ENCODE data around the gene CFAP47. TPM values are rescaled to one million over a fixed set of nuclear protein-coding genes. Genes with fewer than 3 reads are reported as not detected.

The CFAP47 gene
- total RNA-seq, 1 donor from 2014 or later = 0.17 TPM

- no peak for TF ChIP-seq CTCF (IDR thresholded peaks at IDR 0.05; ENCODE audit: partially characterized antibody, unreplicated experiment)
- Mint-ChIP-seq H3K36me3 (ENCODE audit: unreplicated experiment) (no peaks in the 10 kb centered on the region), H3K4me1 (ENCODE audit: low read depth, unreplicated experiment) (no peaks in the 10 kb centered on the region), H3K4me3 (ENCODE audit: unreplicated experiment) (no peak overlapping the region), H3K27ac (ENCODE audit: unreplicated experiment) (no peak overlapping the region), H3K27me3 (ENCODE audit: unreplicated experiment) (no peaks in the 10 kb centered on the region), H3K9me3 (ENCODE audit: unreplicated experiment) (no peaks in the 10 kb centered on the region)
- DNase-seq = no peak
These were observed 464.0 kb downstream of the CFAP47 start for GRCh38 chrX:36383495-36383894.

- DNase-seq = no peak
- Mint-ChIP-seq H3K9me3 (ENCODE audit: unreplicated experiment) (no peaks in the 10 kb centered on the region), H3K27ac (ENCODE audit: unreplicated experiment) (no peak overlapping the region), H3K4me1 (ENCODE audit: low read depth, unreplicated experiment) (no peaks in the 10 kb centered on the region), H3K36me3 (ENCODE audit: unreplicated experiment) (no peaks in the 10 kb centered on the region), H3K4me3 (ENCODE audit: unreplicated experiment) (no peak overlapping the region), H3K27me3 (ENCODE audit: unreplicated experiment) (no peaks in the 10 kb centered on the region)
- no peak for TF ChIP-seq CTCF (IDR thresholded peaks at IDR 0.05; ENCODE audit: partially characterized antibody, unreplicated experiment)
These were observed 469.4 kb downstream of the CFAP47 start for GRCh38 chrX:36388901-36389300.

GRCh38 chrX:36401774-36402173 is 482.2 kb downstream of the CFAP47 start:
- Mint-ChIP-seq H3K27ac (ENCODE audit: unreplicated experiment) (no peak overlapping the region), H3K9me3 (ENCODE audit: unreplicated experiment) (no peaks in the 10 kb centered on the region), H3K4me3 (ENCODE audit: unreplicated experiment) (no peak overlapping the region), H3K27me3 (ENCODE audit: unreplicated experiment) (no peaks in the 10 kb centered on the region), H3K36me3 (ENCODE audit: unreplicated experiment) (no peaks in the 10 kb centered on the region), H3K4me1 (ENCODE audit: low read depth, unreplicated experiment) (no peaks in the 10 kb centered on the region)
- no peak for DNase-seq
- TF ChIP-seq CTCF (IDR thresholded peaks at IDR 0.05; ENCODE audit: partially characterized antibody, unreplicated experiment) = no peak

- no peak overlapping the region for H3K4me3 Mint-ChIP-seq (ENCODE audit: unreplicated experiment)
- no peak overlapping the region for H3K27ac Mint-ChIP-seq (ENCODE audit: unreplicated experiment)
- H3K27me3 Mint-ChIP-seq (ENCODE audit: unreplicated experiment) = no peaks in the 10 kb centered on the region
- H3K36me3 Mint-ChIP-seq (ENCODE audit: unreplicated experiment) = no peaks in the 10 kb centered on the region
- no peaks in the 10 kb centered on the region for H3K4me1 Mint-ChIP-seq (ENCODE audit: low read depth, unreplicated experiment)
- TF ChIP-seq CTCF (IDR thresholded peaks at IDR 0.05; ENCODE audit: partially characterized antibody, unreplicated experiment) = no peak
- H3K9me3 Mint-ChIP-seq (ENCODE audit: unreplicated experiment) = no peaks in the 10 kb centered on the region
- no peak for DNase-seq
These were observed 488.3 kb downstream of the CFAP47 start for GRCh38 chrX:36407836-36408235.

- H3K36me3 Mint-ChIP-seq (ENCODE audit: unreplicated experiment) = no peaks in the 10 kb centered on the region
- H3K27me3 Mint-ChIP-seq (ENCODE audit: unreplicated experiment) = no peaks in the 10 kb centered on the region
- H3K4me3 Mint-ChIP-seq (ENCODE audit: unreplicated experiment) = no peak overlapping the region
- TF ChIP-seq CTCF (IDR thresholded peaks at IDR 0.05; ENCODE audit: partially characterized antibody, unreplicated experiment) = no peak
- H3K4me1 Mint-ChIP-seq (ENCODE audit: low read depth, unreplicated experiment) = no peaks in the 10 kb centered on the region
- H3K27ac Mint-ChIP-seq (ENCODE audit: unreplicated experiment) = no peak overlapping the region
- no peak for DNase-seq
- H3K9me3 Mint-ChIP-seq (ENCODE audit: unreplicated experiment) = no peaks in the 10 kb centered on the region
These were observed 494.5 kb downstream of the CFAP47 start for GRCh38 chrX:36414056-36414455.
